Measurements from ENCODE around the gene RPS10. TPM values are rescaled to one million over a fixed set of nuclear protein-coding genes. Genes with fewer than 3 reads are reported as not detected.

Gene RPS10
- 1,273 and 1,275 TPM in 2 replicates for total RNA-seq

DNA sequence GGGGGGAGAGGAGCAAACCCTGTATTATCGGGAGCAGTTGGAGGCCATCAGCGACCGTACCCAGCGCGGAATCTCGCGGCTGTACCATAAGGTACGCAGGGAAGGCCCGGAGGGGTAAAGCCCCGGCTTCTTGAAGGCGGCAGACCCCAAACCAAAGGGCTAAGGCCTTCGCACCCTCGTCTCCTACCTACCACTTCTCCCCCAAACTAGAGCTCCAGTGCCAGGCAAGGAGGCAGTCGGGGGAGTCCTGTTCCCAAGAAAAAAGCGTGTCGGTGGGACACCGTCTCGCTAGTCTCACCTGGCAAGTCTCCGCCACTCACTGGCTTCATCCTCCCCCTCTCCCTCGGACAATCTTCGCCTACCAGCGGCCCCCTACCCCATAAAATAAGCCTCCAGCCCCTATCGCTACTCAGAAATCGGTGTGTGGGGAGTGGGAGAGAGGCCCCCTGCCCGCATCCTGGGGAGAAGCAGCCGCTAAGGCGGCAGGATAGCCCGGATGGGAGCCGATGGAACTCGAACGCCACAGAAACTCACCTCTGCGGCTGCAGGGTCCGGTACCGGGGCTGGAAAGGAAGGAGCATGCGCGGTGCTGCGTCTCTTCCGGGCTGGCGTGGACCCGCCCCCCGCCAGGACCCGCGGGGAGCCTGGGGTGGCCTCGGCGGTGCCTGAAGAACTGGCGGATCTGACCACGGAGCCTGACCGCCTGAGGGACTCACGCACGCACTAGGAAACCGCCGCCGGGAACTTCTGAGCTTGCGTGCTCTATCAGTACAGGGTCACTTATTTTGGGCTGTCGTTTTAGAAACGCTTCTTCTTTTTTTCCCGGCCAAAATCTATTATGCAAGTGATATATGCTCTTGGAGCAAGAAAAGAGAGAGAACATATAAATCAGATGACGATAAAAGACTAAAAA, at the start of gene RPS10:
RPS10 (minus strand) TSS at position 572 of the 913 bp plus-strand sequence. CDS start 848 bp downstream, outside the sequence.
- intact Hi-C loops (cut with micrococcal nuclease): loop anchor here (1.0 kb wide), 7 partner anchors 33 to 332 kb away; partner anchors contain the start of genes HMGA1, NUDT3, SMIM29 and SNRPC

DNA sequence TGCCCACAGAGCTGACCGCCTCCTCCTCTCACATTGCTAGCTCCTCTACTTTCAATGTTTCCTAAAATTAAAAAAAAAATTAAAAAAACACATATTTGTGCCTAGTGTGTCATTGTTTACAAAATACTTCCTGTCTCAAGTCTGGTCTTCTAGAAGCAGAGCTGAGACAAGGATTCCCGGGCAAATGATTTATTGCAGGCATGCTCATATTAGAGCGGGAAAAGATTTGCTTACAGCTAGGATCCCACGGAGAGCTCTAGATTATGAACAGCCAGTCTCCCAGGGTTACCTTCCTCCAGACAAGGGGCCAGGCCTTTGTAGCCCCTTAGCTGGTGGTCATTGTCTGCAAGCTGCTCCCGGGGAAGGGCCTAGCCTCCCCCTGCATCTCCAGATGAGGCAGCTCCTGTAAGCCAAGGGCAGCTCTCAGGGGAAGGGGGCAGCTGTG, 49.4 kb upstream of the RPS10 start:
- intact Hi-C loops (cut with micrococcal nuclease): no loop called here

GRCh38 chr6:34474754-34475153, 48.9 kb upstream of the RPS10 start:
- intact Hi-C loops (cut with micrococcal nuclease): no loop called here

DNA sequence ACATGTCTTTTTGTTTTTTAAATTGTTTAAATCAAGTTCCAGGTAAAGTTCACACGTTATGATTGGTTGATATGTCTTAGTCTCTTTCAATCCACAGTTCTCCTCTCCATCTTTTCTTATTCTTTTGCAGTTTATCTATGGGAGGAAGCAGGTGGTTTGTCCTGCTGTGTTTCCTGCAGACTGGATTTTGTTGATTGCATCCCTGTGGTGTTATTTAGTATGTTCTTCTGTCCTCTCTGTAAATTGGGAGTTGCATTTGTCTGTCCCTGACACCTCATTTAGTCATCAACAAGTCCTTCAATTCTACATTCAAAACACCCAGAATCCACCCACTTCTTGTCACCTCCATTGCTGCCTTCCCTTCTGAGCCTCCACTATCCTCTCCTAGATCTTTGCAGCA, 48.1 kb upstream of the RPS10 start:
- intact Hi-C loops (cut with micrococcal nuclease): no loop called here

DNA sequence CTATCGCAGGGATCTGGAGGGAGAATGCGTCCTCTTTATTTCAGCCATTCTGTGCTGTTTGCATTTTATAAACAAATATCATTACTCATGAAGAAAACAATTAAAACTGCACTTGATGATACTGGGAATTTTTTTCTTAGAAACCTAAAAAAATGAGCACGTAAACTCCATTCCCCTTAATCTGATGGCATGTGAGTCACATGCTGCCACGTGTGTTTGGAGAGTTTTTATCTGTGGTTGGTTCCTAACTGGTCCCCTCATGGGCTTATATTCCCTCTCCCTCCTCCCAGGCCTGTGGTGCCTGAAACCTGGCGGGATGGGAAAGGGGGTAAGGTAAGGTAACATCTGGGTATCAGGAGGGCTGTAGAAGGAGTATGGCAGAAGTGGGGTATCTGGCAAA, 46.6 kb upstream of the RPS10 start:
- intact Hi-C loops (cut with micrococcal nuclease): no loop called here

GRCh38 chr6:34469499-34469898, 43.6 kb upstream of the RPS10 start:
- intact Hi-C loops (cut with micrococcal nuclease): no loop called here

- intact Hi-C loops (cut with micrococcal nuclease): no loop called here
Measured at GRCh38 chr6:34468378-34468892, 42.6 kb upstream of the RPS10 start.

GRCh38 chr6:34466242-34467185, 40.6 kb upstream of the RPS10 start:
- intact Hi-C loops (cut with micrococcal nuclease): no loop called here

GRCh38 chr6:34465531-34466241, 39.8 kb upstream of the RPS10 start, which contains the start of gene PACSIN1:
PACSIN1 (plus strand) TSS chr6:34466076; CDS start chr6:34526306, 60,230 bp downstream.
- intact Hi-C loops (cut with micrococcal nuclease): no loop called here

DNA sequence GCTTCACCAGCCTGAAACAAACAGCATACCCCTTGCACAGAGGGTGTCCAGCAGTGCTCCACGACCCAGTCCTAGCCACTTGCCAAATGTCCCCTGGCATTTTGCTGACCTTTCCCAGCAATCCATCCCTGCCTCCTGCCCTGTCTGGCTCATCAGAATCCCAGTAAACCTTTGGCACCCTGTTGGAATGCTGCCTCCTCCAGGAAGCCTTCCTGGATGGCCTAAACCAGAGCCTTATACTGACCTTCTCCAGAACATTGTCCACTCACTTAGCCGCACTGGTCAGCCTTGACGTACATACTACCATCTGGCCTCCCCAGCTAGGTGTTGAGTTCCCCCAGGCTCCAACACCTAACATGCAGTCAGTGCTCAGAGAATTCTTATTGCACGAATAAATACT, 38.0 kb upstream of the RPS10 start:
- intact Hi-C loops (cut with micrococcal nuclease): no loop called here

DNA sequence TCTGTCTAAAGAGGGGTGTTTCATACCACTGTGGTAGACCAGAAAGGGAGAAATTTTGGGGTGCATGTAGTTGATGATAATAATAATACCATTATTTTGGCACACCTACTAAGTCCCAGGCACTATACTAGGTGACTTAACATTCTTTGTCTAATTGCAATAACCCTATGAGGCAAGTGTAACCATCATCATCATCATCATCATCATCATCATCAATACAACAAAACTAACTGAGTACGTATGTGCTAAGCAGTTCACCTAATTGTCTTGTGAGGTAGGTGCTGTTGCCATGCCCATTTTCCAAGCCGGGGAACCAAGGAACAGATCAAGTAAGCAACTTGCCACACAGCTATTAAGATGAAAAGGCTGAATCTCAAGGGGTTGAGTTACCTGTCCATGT, 37.4 kb upstream of the RPS10 start:
- intact Hi-C loops (cut with micrococcal nuclease): no loop called here

DNA sequence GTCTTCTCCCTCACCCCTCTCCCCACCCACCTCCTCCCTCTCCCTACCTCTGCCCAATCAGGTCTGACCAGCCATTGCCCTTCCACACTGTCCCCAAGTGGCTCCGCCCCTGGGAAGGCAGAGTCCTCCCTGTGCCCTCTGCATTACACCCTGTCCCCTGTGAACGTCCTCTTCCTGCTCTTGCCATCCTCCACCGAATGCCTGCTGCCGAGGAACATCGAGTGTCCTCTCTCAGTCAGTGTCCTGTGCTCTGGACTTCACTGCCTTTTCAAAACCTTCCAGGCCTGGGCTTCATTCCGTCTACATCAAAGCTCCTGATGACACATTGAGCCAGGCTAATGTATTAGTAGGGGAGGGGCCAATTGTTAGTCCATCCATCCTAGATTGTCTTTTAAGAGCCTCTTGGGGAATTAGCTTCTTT, 36.7 kb upstream of the RPS10 start:
- intact Hi-C loops (cut with micrococcal nuclease): no loop called here

- intact Hi-C loops (cut with micrococcal nuclease): no loop called here
Measured at GRCh38 chr6:34462010-34462409, 36.1 kb upstream of the RPS10 start.

DNA sequence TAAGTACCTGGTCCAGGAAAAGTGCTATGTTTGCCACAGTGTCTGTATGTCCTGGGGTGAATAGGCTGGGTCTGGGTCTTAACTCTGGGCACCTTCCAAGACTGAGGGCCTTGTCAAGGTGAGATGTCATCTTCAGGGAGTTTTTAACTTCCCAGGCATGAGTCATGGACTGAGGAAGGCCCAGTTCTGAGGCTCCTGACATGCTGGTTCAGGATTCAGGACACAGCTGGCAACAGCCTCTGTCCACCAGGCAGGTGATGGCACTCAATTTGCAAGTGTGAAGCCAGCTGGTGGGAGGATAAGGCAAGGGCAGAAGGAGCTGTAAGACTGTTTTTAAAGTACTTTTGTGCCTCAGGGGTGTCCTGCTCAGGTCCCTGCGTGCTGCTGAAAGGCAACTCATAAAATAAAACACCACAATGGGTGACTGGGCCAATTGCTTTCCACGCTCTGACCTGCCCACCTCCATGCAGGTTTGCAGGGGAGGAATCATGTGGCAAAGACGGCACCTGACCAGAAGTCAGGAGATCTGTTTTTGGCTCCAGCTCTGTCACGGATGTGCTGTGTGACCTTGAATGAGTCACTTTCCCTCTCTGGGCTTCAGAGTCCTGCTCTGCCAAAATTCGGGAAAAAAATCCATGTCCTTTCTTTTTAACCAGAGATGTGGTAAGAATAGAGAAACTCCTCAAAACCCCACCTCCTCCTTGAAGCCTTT, 35.1 kb upstream of the RPS10 start:
- intact Hi-C loops (cut with micrococcal nuclease): loop anchor here (1.0 kb wide), 8 partner anchors 53 to 780 kb away; partner anchors contain the start of gene BLTP3A

GRCh38 chr6:34459899-34460593, 34.2 kb upstream of the RPS10 start:
- intact Hi-C loops (cut with micrococcal nuclease): loop anchor here (1.0 kb wide), 8 partner anchors 54 to 781 kb away; partner anchors contain the start of gene BLTP3A

DNA sequence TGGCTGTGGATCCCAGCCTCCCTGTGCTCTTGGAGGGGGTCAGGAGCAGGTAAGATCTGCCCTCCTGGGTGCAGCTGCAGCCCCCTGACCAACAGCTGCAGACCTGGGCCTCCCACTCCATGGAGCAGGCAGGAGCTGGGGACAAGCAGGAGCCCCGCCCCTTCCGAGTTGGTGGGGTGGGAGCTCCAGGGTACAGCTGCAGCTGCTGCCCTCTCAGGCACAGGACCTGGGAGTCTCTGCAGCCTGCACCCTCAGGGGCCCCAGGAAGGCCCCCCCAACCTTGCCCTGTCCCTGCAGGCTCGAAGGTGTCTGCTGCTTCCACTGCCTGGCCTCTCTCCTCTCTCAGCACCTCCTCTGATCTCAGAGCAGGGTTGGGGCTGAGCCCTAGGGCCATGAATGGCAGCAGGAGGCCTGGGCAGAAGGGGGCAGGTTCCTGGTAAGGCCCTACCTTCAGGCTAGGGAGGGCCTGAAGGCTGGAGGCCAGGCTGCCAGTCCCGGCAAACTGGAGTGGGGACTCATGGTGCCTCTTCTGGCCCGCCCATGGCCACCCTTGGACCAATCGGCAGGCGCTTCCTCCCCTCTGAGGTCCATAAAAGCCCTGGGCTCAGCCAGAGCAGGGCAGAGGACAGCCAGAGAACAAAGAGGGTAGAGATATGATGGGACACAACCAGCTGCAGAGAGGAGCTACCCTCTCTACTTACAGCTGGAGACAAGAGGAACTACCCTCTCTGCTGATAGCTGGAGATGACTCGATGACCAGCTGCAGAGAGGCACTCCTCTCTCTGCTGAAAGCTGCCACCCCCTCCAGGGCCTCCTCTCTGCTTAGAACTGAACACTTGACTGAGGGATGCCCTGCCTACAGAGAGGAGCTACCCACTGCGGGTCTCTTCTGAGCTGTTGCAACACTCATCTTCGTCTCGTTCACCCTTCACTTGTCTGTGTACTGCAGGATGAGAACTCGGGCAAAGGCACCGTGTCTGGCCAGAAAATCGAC, 32.2 kb upstream of the RPS10 start:
- intact Hi-C loops (cut with micrococcal nuclease): no loop called here

GRCh38 chr6:34457382-34457741, 31.5 kb upstream of the RPS10 start:
- intact Hi-C loops (cut with micrococcal nuclease): no loop called here

DNA sequence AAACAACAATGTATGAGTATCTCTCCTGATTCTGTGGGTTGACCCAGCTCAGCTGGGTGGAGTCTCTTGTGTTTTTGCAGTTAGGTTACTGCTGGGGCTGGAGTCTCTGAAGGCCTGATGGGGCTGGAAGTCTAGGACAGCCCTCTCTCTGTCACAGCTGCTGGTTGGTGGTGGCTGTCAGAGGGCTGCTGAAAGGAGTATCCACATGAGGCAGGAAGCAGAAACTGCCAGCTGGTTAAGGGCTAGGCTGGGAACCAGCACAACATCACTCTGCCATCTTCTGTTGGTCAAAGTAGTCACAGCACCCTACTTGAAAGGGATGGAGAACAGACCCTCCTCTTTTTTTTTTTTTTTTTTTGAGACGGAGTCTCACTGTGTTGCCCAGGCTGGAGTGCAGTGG, 30.0 kb upstream of the RPS10 start:
- intact Hi-C loops (cut with micrococcal nuclease): no loop called here

All from T-helper 1 cell treated with Interleukin-12 subunit alpha and Interleukin-12 subunit beta and Interleukin-4 antibody, amounts not matched to agents 30 ng/mL and 1 ng/mL, for 36 hours (primary cell).